Measurements from ENCODE around the gene ERC1.
"Not testable (repeated sequence)": the region's sequence is repeated elsewhere in the genome, so short reads cannot be mapped to it uniquely, and the experiment has no call there.

The ERC1 gene

DNA sequence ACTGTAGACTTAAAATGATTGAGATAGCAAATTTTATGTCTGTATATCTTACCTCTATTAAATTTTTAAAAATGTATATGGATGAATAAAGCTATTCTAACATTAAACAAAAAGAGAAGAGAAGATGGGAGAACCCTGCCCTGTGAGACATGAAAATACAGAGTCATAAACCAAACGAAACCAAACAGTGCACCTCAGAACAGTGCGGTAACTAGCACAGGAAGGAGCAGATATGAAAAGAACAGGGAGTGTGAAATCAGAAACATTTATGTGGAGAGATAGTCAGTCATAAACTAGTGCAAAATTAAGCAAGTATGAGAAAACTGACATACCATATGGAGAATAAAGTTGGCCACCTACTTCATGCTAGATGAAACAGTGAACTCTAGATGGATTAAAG, 135.1 kb downstream of the ERC1 start:
- DNase-seq (ENCODE audit: low spot score), result no peak

DNA sequence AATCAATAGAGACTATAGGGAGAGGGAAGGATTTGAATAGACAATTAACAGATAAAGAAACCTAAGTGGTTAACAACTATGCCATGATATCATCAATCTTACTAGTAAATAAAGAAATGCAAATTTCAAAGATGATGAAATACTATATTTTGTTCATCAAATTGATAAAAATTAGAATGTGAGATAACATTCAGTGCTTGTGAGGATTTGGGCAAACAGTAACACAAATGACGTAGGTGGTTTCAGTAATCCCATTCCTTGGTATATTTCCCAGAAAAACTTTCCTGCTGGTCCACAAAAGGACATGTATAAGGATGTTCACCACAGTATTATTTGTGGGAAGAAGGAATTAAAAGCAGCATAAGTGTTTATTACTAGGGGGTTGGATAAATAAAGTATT, 136.0 kb downstream of the ERC1 start:
- no peak for DNase-seq (ENCODE audit: low spot score)

DNA sequence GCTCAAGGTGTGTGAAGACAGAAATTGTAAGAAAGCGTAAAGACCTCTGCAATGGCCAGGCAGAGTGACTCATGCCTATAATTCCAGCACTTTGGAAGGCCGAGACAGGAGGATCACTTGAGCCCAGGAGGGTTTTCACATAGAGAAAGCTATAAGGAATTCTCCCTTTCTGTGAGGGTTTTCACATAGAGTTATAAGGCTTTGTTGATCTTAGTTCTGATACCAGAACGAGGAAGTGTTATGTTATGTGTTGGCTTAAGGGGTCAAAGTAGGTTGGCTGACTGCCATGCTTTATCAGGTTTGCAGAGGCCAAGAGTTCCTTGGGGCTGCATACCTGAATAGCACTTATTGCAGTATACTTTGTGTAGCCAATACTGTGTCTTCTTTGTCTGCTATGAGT, 139.1 kb downstream of the ERC1 start:
- DNase-seq (ENCODE audit: low spot score), result no peak

DNA sequence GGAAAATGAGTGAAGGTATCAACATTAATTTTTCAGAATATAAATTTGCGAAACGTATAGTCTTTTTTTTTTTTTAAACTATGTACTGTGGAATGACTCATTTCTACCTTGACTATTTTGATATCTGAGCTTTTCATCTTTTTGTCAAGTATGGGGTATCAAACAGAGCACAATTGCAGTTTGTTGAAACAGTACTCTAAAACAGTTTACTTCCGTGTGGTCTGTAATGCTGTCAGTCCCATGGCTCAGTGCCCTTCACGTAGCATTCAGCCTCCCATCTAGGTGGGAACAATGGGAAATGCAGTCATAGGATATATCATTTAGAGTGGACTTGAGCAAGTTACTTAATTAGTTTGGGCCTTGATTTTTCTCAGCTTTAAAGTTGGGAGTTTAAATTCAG, 139.5 kb downstream of the ERC1 start:
- DNase-seq (ENCODE audit: low spot score), result no peak

- no peak for DNase-seq (ENCODE audit: low spot score)
These were observed 140.8 kb downstream of the ERC1 start for GRCh38 chr12:1131811-1132224.

DNA sequence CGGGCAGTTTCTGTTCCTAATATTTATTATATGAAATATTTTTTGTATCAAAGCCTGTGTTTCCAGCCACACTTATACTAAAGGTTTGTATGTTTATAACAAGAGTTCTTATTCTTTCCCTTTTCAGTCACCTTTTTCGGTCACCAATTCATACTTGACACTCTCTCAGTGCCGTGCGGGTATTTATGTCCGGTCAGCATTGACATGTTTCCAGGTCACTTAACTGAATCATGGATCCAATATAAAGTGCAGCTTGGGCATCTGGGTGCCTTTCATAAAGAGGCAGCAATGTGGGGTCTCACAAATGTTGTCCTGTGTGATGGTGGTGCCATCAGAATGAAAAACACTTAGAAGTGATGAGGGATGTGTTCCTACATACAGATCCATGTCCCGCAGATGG, 141.3 kb downstream of the ERC1 start:
- no peak for DNase-seq (ENCODE audit: low spot score)

DNA sequence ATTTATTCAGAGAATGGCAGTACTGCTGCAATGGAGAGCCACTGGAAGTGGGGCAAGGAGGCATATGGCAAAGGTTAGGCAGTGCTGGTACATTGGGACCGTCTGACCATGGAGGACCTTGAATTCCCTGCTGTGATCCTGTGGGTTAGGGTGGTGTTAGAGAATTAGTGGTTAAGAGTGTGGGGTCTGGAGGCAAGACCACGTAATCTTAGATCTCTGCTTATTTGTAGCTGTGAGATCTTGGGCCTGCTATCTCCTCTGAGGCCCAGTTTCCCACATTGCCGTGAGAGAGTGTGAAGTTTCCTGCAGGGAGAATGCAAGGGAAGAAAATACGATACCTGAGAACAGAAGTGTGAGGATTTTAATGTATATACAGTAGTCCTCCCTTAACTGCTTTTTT, 147.7 kb downstream of the ERC1 start:
- DNase-seq (ENCODE audit: low spot score), result no peak

- not testable (repeated sequence) for DNase-seq (ENCODE audit: low spot score)
These were observed 155.7 kb downstream of the ERC1 start for GRCh38 chr12:1146758-1147157.

DNA sequence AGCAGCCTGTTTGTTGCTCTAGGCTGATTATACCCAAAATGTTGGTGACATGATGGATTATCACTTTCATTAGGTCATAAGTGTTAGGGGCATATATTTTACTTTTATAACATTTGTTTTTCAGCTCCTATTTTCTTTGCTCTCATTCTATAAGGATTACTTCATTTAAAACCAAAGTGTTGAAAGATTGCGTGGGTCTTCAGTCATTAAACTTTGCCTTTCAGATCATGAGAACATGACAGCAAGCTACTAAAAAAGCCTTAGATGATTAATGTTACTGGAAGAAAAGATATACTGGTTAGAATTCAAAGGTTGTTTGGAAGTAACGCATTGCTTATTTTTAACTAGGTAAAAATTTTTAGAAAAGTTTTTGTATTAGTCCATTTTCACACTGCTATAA, 156.8 kb downstream of the ERC1 start:
- DNase-seq (ENCODE audit: low spot score), result no peak

- DNase-seq (ENCODE audit: low spot score), result no peak
These were observed 166.0 kb downstream of the ERC1 start for GRCh38 chr12:1157046-1157445.

GRCh38 chr12:1161197-1161596, 170.2 kb downstream of the ERC1 start:
- DNase-seq (ENCODE audit: low spot score), result no peak

DNA sequence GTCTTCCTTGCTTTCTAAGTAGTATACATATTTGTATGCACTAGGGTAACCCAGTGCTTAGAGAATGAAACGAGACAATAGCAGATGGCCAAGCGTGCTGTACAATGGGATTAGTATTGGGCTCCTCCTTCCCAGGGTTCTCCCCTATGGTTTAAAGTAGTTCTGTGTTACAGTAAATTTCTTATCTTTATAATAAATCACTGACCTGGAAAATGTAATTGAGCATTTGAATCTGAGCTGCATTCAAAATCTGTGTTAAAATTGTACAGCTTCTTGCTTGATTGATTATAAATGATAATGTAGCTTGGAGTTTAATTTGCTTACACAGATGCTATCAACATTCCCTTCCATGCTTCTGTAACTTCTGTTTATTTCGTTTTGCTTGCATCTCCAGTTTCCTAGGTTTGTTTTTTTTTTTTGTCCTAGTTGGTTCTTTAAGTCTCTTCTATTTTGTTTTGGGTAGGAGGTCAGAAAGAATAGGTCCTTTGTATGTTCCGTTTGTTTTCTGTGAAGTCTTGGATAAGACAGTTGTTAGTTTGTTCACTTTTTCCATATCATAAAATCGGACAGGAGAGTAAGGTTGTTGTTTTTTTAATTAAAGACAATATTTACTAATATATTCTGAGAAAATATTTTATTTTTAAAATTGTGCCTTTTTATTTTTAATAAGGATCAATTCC, 171.2 kb downstream of the ERC1 start:
- DNase-seq (ENCODE audit: low spot score), result no peak

DNA sequence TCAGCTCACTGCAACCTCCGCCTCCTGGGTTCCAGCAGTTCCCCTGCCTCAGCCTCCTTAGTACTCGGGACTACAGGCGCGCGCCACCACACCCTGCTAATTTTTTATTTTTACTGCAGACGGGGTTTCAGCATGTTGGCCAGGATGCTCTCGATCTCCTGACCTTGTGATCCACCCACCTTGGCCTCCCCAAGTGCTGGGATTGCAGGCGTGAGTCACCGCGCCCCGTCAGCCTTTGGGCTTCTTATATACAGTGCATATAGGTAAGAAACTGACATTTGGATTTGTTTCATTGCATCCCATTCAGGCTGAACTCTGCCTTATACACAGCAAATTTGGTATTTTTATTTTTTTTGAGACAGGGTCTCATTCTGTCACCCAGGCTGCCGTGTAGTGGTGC, 176.8 kb downstream of the ERC1 start:
- no peak for DNase-seq (ENCODE audit: low spot score)

- DNase-seq (ENCODE audit: low spot score), result no peak
These were observed 179.4 kb downstream of the ERC1 start for GRCh38 chr12:1170411-1170810.

DNA sequence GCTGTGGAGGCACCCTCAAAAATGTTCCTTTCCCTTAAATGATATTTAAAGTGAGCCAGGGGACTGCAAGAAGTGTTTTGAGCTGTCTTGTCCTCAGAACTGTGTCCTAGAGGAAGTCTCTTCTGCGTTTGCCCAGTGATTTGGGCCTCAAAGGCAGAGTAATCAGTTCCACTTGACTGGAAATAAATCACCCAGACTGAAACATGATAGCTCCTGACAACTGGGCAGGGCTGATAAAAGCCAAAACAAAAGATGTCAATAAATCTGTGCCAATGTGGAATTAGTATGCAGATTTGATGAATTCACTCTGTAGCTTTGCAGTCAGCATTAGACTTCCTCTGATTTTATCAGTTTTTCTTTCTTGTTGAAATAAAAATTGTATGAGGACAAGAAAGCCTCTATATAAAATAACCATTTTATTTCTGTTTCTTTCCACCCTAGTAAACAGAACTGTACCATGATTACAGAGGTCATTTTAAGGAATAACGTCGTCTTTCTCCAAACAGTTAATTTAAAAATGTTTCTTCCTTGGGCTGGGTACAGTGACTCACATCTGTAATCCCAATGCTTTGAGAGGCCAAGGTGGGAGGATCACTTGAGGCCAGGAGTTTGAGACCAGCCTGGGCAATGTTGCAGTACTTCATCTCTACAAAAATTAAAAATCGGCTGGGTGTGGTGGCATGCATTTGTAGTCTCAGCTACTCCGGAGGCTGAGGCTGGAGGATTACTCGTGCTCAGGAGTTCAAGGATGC, 180.8 kb downstream of the ERC1 start:
- DNase-seq (ENCODE audit: low spot score), result peak; percentile 40

- no peak for DNase-seq (ENCODE audit: low spot score)
These were observed 183.0 kb downstream of the ERC1 start for GRCh38 chr12:1173781-1174617.

DNA sequence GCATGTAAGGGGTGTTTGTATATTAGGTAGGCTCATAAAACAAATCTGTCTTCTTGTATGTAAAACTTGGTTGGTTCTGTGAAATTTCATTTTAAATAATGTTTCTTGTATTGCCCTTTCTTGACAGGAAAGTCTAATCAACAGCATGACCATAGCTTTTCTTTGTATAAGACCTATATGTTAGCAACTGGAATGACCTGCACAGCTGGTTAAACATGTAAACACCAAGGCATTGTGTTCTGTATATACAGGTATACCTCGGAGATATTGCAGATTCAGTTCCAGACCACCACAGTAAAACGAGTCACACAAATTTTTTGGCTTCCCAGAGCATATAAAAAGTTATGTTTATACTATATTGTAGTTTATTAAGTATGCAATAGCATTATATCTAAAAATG, 183.6 kb downstream of the ERC1 start:
- no peak for DNase-seq (ENCODE audit: low spot score)

DNA sequence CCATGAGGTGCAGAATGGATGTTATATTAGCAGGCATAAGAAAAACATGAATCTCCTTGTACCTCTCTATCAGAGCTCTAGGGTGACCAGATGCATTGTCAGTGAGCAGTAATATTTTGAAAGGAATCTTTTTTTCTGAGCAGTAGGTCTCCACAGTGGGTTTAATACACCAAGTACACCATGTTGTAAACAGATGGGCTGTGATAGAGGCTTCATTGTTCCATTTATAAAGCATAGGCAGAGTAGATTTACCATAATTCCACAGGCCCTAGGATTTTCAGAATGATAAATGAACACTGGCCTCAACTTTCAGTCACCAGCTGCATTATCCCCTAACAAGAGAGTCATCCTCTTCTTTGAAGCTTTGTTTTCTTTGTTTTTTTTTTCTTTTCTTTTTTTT, 185.2 kb downstream of the ERC1 start:
- no peak for DNase-seq (ENCODE audit: low spot score)

GRCh38 chr12:1179128-1179527, 188.1 kb downstream of the ERC1 start:
- no peak for DNase-seq (ENCODE audit: low spot score)

DNA sequence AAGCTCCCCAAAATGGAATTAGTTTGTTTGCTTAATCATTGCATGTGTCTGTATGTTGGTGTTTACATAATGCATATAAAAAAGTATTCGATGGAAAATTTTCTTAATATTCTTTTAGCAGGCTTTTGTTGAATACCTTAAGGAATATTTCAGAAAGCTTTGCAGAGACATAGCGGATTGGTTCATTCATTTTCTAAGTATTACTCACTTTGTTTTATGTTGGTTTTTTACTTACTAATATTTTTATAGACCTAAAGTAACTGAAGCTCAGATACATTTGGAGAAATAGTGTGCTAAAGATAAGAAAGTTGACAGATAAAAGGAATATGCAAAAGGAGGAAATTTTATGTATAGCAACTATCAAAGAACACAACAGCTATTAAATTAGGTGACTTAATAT, 191.0 kb downstream of the ERC1 start:
- no peak for DNase-seq (ENCODE audit: low spot score)

- no peak for DNase-seq (ENCODE audit: low spot score)
These were observed 193.4 kb downstream of the ERC1 start for GRCh38 chr12:1184402-1184801.

DNA sequence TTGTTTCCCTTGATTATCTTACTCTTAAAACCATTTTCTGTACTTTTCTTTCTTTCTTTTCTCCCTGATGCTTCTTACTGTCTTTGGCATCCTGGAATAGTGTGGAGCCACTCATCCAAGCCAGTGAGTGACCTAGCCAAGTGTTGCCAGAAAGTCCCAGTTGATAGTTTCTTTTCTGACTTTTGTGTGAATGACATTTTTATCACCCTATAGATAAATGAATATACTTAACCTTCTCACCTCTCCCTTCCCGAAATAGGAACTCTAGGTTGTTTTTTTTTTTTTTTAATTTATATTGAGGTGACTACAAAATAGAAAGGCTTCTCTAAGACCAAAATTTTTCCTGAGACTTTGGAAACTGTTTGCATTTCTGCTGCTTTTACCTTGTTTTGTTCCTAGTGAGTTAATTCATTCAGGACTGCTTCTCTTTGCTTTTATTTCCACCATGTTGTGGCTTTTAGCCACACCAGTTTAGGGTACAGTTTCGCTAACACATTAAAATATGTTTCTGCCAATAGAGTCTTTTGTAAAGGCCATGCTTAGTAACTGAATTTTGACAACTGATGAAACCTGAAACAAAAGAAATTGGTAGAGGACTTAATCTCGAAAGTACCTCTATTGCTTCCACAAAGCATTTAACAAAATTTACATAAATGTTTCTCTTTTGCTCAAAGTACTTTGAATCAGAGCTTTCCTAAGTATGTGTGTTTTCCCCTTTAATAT, 194.6 kb downstream of the ERC1 start:
- no peak for DNase-seq (ENCODE audit: low spot score)
